WTC11 (cell line): ENCODE results near the gene ADARB2. TPM values are rescaled to one million over a fixed set of nuclear protein-coding genes. Genes with fewer than 3 reads are reported as not detected.
A peak's percentile ranks its signal among the peaks of the same experiment; 100 is the strongest.

Experiments used
- ATAC-seq: fragments of 200-7000 bp; cut with Tn5 transposase; 2 replicates; pipeline ENCODE4 v1.10.0; 2021; ENCODE audit warnings: mild to moderate bottlenecking, moderate library complexity
- CTCF ChIA-PET: fragments of 300-600 bp; sonication (Branson Sonifier 250); formaldehyde crosslinking; loops from one replicate; lab custom pipeline; 2021; ENCODE audit warnings: antibody characterized with exemption; lab: Charles Lee
- POLR2A ChIA-PET: fragments of 350-600 bp; sonication (Branson Sonifier 250); formaldehyde crosslinking; loops from one replicate; lab custom pipeline; 2021; ENCODE audit warnings: antibody characterized with exemption; lab: Charles Lee
- DNase-seq: peaks from one replicate; pipeline ENCODE4 v3.0.0; 2021; ENCODE audit warnings: low spot score
- H3K27ac Mint-ChIP-seq: 2 replicates; pipeline ENCODE4 v1.8.0; 2021; ENCODE audit warnings: mixed read lengths
- H3K27me3 Mint-ChIP-seq: 2 replicates; pipeline ENCODE4 v1.8.0; 2021; ENCODE audit warnings: low read depth, mild to moderate bottlenecking, moderate library complexity, mixed read lengths
- H3K36me3 Mint-ChIP-seq: 2 replicates; pipeline ENCODE4 v1.8.0; 2021; ENCODE audit warnings: mixed read lengths
- H3K4me1 Mint-ChIP-seq: 2 replicates; pipeline ENCODE4 v1.8.0; 2022; ENCODE audit warnings: mixed read lengths
- H3K4me3 Mint-ChIP-seq: 2 replicates; pipeline ENCODE4 v1.8.0; 2021; ENCODE audit warnings: mild to moderate bottlenecking, moderate library complexity, mixed read lengths
- H3K9me3 Mint-ChIP-seq: 2 replicates; pipeline ENCODE4 v1.8.0; 2021; ENCODE audit warnings: mixed read lengths
- ATF6 ChIP-seq: sonication (generic); formaldehyde crosslinking; IDR thresholded peaks from 2 replicates; pipeline ENCODE4 v1.8.1; 2023; ENCODE audit warnings: mild to moderate bottlenecking, missing genetic modification reagents
- CREB1 ChIP-seq: sonication (generic); formaldehyde crosslinking; IDR thresholded peaks from 2 replicates; pipeline ENCODE4 v1.8.0; 2023; ENCODE audit warnings: mild to moderate bottlenecking, missing genetic modification reagents
- GABPB1 ChIP-seq: sonication (generic); formaldehyde crosslinking; IDR thresholded peaks from 2 replicates; pipeline ENCODE4 v1.8.1; 2023; ENCODE audit warnings: mild to moderate bottlenecking, missing genetic modification reagents
- GRHL2 ChIP-seq: fragments of 250-450 bp; sonication (Bioruptor Pico); IDR thresholded peaks from 2 replicates; pipeline ENCODE4 v1.8.0; 2022; ENCODE audit warnings: mild to moderate bottlenecking, moderate library complexity; ENCODE audit not compliant: insufficient replicate concordance, severe bottlenecking
- GTF2I ChIP-seq: fragments of 250-450 bp; sonication (Bioruptor Pico); conservative IDR thresholded peaks from 2 replicates; pipeline ENCODE4 v1.4.0; 2021; ENCODE audit warnings: mild to moderate bottlenecking
- IRF2 ChIP-seq: sonication (generic); formaldehyde crosslinking; IDR thresholded peaks from 2 replicates; pipeline ENCODE4 v1.8.0; 2022; ENCODE audit warnings: low read depth, missing genetic modification reagents, borderline replicate concordance
- JAZF1 ChIP-seq: fragments of 250-450 bp; sonication (Bioruptor Pico); IDR thresholded peaks from 2 replicates; pipeline ENCODE4 v1.9.0; 2021; ENCODE audit warnings: moderate library complexity, mild to moderate bottlenecking, inconsistent platforms
- MYBL2 ChIP-seq: sonication (generic); formaldehyde crosslinking; IDR thresholded peaks from 2 replicates; pipeline ENCODE4 v1.8.1; 2023; ENCODE audit warnings: mild to moderate bottlenecking, moderate library complexity, missing genetic modification reagents
- PREB ChIP-seq: sonication (generic); formaldehyde crosslinking; IDR thresholded peaks from 2 replicates; pipeline ENCODE4 v1.8.1; 2022; ENCODE audit warnings: mild to moderate bottlenecking, missing genetic modification reagents, moderate library complexity, borderline replicate concordance
- RORB ChIP-seq: fragments of 250-450 bp; sonication (Bioruptor Pico); IDR thresholded peaks from 2 replicates; pipeline ENCODE4 v1.9.0; 2021; ENCODE audit warnings: mild to moderate bottlenecking
- SMAD3 ChIP-seq: sonication (generic); formaldehyde crosslinking; IDR thresholded peaks from 2 replicates; pipeline ENCODE4 v1.8.0; 2022; ENCODE audit warnings: missing genetic modification reagents, mild to moderate bottlenecking, borderline replicate concordance
- USF1 ChIP-seq: sonication (generic); formaldehyde crosslinking; IDR thresholded peaks from 2 replicates; pipeline ENCODE4 v1.8.0; 2022; ENCODE audit warnings: mild to moderate bottlenecking, missing genetic modification reagents
- ZBTB21 ChIP-seq: sonication (generic); formaldehyde crosslinking; IDR thresholded peaks from 2 replicates; pipeline ENCODE4 v1.8.1; 2023; ENCODE audit warnings: mild to moderate bottlenecking, missing genetic modification reagents, borderline replicate concordance
- ZBTB43 ChIP-seq: sonication (generic); formaldehyde crosslinking; IDR thresholded peaks from 2 replicates; pipeline ENCODE4 v1.8.1; 2023; ENCODE audit warnings: mild to moderate bottlenecking, missing genetic modification reagents
- ZMAT4 ChIP-seq: fragments of 250-450 bp; sonication (Bioruptor Pico); IDR thresholded peaks from 2 replicates; pipeline ENCODE4 v1.9.0; 2021; ENCODE audit warnings: mild to moderate bottlenecking
- ZNF138 ChIP-seq: sonication (generic); formaldehyde crosslinking; conservative IDR thresholded peaks from 2 replicates; pipeline ENCODE4 v1.8.1; 2022; ENCODE audit warnings: mild to moderate bottlenecking, moderate library complexity, missing genetic modification reagents
- ZNF416 ChIP-seq: fragments of 250-450 bp; sonication (Bioruptor Pico); IDR thresholded peaks from 2 replicates; pipeline ENCODE4 v1.9.0; 2021; ENCODE audit warnings: mild to moderate bottlenecking, inconsistent platforms
- total RNA-seq: library from RNA; stranded (reverse); gene quantifications from 3 replicates; pipeline ENCODE4 v1.2.3, GENCODE V29; 2021
- TF ChIP-seq, protein P1 (sequence below): sonication (generic); formaldehyde crosslinking; IDR thresholded peaks from 2 replicates; pipeline ENCODE4 v1.8.0; 2023; ENCODE audit warnings: missing genetic modification reagents, mild to moderate bottlenecking, borderline replicate concordance
- TF ChIP-seq, protein P2 (sequence below): sonication (generic); formaldehyde crosslinking; IDR thresholded peaks from 2 replicates; pipeline ENCODE4 v1.8.0; 2022; ENCODE audit warnings: mild to moderate bottlenecking, missing genetic modification reagents

Gene ADARB2
- total RNA-seq, 1 experiment from 2014 or later = 3.7 TPM

DNA sequence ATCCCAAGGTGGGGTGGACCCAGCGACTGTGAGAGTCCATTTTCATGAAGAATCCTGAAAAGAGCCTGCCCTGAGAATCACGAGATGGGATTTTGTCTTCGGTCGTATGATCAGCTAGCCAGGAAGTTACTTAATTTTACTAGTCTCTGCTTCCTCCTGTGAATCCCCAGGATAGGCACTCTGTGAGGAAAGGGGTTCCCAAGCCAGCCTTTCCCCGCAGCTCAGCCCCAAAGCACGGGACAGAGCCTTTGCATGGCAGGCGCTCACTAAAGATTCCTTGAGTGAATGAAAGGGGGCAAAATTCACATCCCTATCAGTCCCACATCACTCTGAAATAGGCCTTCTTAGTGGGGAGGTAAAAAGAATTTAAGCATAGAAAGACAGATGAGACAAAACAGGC is 219.6 kb downstream of the ADARB2 start:
- no peaks in the 10 kb centered on the region for H3K9me3 Mint-ChIP-seq
- peaks cover 19% of the 10 kb centered on the region for H3K4me1 Mint-ChIP-seq
- ChIA-PET CTCF (interaction anchor here (0.9 to 2.1 kb wide), 2 partner anchors 97 to 149 kb away, joined by 3 to 6 read pairs; no protein-coding TSS in a partner anchor), POLR2A (interaction anchor here (0.6 kb wide), 1 partner anchor 97 kb away, joined by 4 read pairs; no protein-coding TSS in a partner anchor)
- no peak for DNase-seq
- no peak for ATAC-seq
- H3K4me3 Mint-ChIP-seq = no peak overlapping the region
- H3K27me3 Mint-ChIP-seq = no peaks in the 10 kb centered on the region; the same call in 1 of the 2 replicates
- no peaks in the 10 kb centered on the region for H3K36me3 Mint-ChIP-seq
- no peak overlapping the region for H3K27ac Mint-ChIP-seq
- TF ChIP-seq RORB (no peak), ZBTB21 (CRISPR knock-in tag) (no peak)

DNA sequence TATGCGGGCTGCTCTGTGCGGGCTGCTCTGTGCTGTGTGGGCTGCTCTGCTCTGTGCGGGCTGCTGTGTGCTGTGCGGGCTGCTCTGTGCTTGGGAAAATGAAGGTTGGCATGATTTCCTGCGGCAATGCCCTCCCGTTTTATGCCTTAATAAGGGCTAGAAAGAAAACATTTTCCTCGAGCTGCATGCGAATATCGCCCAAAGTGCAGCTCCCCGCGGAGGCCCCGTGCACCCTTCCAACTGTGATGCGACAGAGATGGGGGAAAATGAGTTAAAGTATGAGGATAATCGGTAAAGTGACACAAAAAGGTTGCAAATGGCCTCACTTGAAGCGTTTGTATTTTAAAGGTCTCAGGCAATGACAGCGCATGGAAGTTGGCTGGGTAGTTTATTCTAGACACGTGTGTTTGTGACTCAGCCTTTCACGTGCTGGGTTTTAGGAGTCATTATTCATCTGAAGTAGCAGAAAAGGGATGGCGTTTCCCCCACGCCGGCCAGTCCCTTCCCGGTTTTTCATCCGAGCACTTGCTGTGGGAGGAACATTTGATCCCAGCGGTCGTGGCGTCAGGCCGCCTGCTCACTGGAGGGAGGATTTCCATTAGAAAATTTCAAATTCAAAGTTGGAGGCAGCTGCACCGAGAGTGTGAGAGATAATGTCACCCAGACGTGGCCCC is 220.7 kb downstream of the ADARB2 start:
- Mint-ChIP-seq H3K36me3 (no peaks in the 10 kb centered on the region), H3K4me1 (peaks cover 10% of the 10 kb centered on the region), H3K27ac (0 out of 2 replicates have a peak overlapping the region, but pooled peaks have one; percentile 46), H3K27me3 (no peaks in the 10 kb centered on the region; the same call in none of the 2 replicates), H3K4me3 (no peak overlapping the region), H3K9me3 (peaks cover 8% of the 10 kb centered on the region)
- DNase-seq (no peak), ATAC-seq (no peak)
- POLR2A ChIA-PET = no interaction called here
- CTCF ChIA-PET = interaction anchor here (2.1 kb wide), 1 partner anchor 96 kb away, joined by 6 read pairs; no protein-coding TSS in a partner anchor
- TF ChIP-seq GTF2I (CRISPR knock-in tag) = no peak
- no peak for TF ChIP-seq ZBTB43 (CRISPR knock-in tag)
- no peak for TF ChIP-seq JAZF1
- no peak for TF ChIP-seq CREB1 (CRISPR knock-in tag)
- TF ChIP-seq GRHL2 (CRISPR knock-in tag) = no peak
- no peak for TF ChIP-seq MYBL2
- no peak for TF ChIP-seq ZNF416 (CRISPR knock-in tag)
- no peak for TF ChIP-seq USF1 (CRISPR knock-in tag)
- no peak for TF ChIP-seq SMAD3 (CRISPR knock-in tag)
- TF ChIP-seq, protein P1, sequence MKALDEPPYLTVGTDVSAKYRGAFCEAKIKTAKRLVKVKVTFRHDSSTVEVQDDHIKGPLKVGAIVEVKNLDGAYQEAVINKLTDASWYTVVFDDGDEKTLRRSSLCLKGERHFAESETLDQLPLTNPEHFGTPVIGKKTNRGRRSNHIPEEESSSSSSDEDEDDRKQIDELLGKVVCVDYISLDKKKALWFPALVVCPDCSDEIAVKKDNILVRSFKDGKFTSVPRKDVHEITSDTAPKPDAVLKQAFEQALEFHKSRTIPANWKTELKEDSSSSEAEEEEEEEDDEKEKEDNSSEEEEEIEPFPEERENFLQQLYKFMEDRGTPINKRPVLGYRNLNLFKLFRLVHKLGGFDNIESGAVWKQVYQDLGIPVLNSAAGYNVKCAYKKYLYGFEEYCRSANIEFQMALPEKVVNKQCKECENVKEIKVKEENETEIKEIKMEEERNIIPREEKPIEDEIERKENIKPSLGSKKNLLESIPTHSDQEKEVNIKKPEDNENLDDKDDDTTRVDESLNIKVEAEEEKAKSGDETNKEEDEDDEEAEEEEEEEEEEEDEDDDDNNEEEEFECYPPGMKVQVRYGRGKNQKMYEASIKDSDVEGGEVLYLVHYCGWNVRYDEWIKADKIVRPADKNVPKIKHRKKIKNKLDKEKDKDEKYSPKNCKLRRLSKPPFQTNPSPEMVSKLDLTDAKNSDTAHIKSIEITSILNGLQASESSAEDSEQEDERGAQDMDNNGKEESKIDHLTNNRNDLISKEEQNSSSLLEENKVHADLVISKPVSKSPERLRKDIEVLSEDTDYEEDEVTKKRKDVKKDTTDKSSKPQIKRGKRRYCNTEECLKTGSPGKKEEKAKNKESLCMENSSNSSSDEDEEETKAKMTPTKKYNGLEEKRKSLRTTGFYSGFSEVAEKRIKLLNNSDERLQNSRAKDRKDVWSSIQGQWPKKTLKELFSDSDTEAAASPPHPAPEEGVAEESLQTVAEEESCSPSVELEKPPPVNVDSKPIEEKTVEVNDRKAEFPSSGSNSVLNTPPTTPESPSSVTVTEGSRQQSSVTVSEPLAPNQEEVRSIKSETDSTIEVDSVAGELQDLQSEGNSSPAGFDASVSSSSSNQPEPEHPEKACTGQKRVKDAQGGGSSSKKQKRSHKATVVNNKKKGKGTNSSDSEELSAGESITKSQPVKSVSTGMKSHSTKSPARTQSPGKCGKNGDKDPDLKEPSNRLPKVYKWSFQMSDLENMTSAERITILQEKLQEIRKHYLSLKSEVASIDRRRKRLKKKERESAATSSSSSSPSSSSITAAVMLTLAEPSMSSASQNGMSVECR (CRISPR knock-in tag) = no peak

DNA sequence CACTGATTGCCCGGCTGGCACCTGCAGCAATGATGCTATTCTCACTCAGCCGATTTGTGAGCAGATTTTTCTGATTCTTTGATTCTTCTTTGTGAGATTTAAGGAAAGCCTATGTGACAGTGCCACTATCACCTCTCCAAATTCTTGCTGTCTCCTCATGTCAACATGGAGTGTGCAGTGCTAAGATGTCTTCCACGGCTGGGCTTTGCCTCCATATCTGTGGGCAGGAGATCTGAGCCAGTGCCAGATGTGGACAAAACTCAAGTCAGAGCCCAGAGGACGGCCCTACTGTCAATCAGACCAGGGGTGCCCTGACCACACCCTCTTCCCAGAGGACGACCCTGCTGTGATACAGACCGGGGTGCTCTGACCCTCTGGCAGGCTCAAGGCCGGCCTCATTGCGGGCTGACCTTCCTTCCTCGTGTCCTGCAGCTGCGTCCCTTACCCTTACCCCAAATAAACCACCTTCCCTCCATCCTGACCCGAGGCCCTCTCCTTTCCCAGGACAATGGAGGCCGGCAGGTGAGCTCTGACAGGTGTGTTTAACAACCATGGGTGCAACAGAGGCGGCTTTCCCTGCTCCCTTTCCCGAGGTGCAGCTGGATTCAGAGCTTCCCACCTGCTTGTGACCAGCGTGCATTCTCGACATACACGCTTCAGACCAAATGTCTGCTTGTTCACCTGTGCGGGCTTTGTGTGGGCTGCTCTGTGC is 221.4 kb downstream of the ADARB2 start:
- ATAC-seq = no peak
- Mint-ChIP-seq H3K4me1 (peaks cover 4% of the 10 kb centered on the region), H3K4me3 (no peak overlapping the region), H3K9me3 (peaks cover 14% of the 10 kb centered on the region), H3K27ac (peak overlapping the region; percentile 58; the same call in 1 of the 2 replicates), H3K27me3 (peaks cover 3% of the 10 kb centered on the region), H3K36me3 (no peaks in the 10 kb centered on the region)
- ChIA-PET CTCF (interaction anchor here (2.1 kb wide), 1 partner anchor 95 kb away, joined by 6 read pairs; no protein-coding TSS in a partner anchor), POLR2A (no interaction called here)
- no peak for DNase-seq
- TF ChIP-seq, protein P2, sequence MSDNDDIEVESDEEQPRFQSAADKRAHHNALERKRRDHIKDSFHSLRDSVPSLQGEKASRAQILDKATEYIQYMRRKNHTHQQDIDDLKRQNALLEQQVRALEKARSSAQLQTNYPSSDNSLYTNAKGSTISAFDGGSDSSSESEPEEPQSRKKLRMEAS (CRISPR knock-in tag) = no peak
- TF ChIP-seq GTF2I (CRISPR knock-in tag) (no peak), ATF6 (no peak), PREB (CRISPR knock-in tag) (no peak), ZNF138 (CRISPR knock-in tag) (no peak), SMAD3 (CRISPR knock-in tag) (no peak), IRF2 (no peak), ZMAT4 (CRISPR knock-in tag) (no peak), GABPB1 (CRISPR knock-in tag) (no peak)
